Mammary epithelial cell (primary cell): ENCODE measurements around the gene CNPY3.

Experiments used
- EZH2 ChIP-seq: IDR thresholded peaks from 2 replicates; pipeline ENCODE4 v1.6.1; 2012; ENCODE audit warnings: low read length, inconsistent platforms, borderline replicate concordance
- TF ChIP-seq, protein P1 (sequence below), 2 donors: IDR thresholded peaks in 1 of 2; conservative IDR thresholded peaks in 1 of 2; 2 replicates each; pipeline ENCODE4 v1.5.1; 2011 to 2012; ENCODE audit warnings: inconsistent platforms in 2 of 2, low read length in 2 of 2, mild to moderate bottlenecking in 2 of 2, control low read depth in 1 of 2, low read depth in 1 of 2; ENCODE audit not compliant: insufficient read depth in 1 of 2; ENCODE audit errors: extremely low read depth in 1 of 2

- TF ChIP-seq, protein P1, sequence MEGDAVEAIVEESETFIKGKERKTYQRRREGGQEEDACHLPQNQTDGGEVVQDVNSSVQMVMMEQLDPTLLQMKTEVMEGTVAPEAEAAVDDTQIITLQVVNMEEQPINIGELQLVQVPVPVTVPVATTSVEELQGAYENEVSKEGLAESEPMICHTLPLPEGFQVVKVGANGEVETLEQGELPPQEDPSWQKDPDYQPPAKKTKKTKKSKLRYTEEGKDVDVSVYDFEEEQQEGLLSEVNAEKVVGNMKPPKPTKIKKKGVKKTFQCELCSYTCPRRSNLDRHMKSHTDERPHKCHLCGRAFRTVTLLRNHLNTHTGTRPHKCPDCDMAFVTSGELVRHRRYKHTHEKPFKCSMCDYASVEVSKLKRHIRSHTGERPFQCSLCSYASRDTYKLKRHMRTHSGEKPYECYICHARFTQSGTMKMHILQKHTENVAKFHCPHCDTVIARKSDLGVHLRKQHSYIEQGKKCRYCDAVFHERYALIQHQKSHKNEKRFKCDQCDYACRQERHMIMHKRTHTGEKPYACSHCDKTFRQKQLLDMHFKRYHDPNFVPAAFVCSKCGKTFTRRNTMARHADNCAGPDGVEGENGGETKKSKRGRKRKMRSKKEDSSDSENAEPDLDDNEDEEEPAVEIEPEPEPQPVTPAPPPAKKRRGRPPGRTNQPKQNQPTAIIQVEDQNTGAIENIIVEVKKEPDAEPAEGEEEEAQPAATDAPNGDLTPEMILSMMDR (conservative IDR thresholded peaks at IDR 0.05 in 1 of 2, IDR thresholded peaks at IDR 0.05 in 1 of 2; ENCODE audit: extremely low read depth in 1 of 2, insufficient read depth in 1 of 2, low read depth in 1 of 2, low read length in 2 of 2): no peak
- no peak for TF ChIP-seq EZH2
These were observed 13.5 kb upstream of the CNPY3 start, which contains the start of gene PTCRA for GRCh38 chr6:42915732-42916131.
